HCT116 (cell line): Measurements from ENCODE around the gene GHR. TPM values are rescaled to one million over a fixed set of nuclear protein-coding genes. Genes with fewer than 3 reads are reported as not detected.

Source experiments
- ATAC-seq: fragments of 200-7000 bp; cut with Tn5 transposase; 2 replicates; pipeline ENCODE4 v1.9.1; 2020; ENCODE audit warnings: mild to moderate bottlenecking, moderate library complexity
- BruUV-seq: library from RNA; stranded (reverse); fragments of 400-500 nt; replicated peaks from 2 replicates; lab custom pipeline; 2021; lab: Mats Ljungman, UMichigan
- CTCF ChIA-PET: fragments of 300-600 bp; sonication (Branson Sonifier 250); formaldehyde crosslinking; loops from one replicate; lab custom pipeline; 2021; ENCODE audit warnings: antibody characterized with exemption; lab: Charles Lee
- POLR2A ChIA-PET: fragments of 300-600, 350-600 bp; sonication (Branson Sonifier 250); formaldehyde crosslinking; loops from one replicate; lab custom pipeline; 2021; ENCODE audit warnings: antibody characterized with exemption; lab: Charles Lee
- RAD21 ChIA-PET, 2 experiments: fragments of 300-600 bp; sonication (Branson Sonifier 250); formaldehyde crosslinking; loops; one replicate each; lab custom pipeline; 2023; ENCODE audit warnings: low total read pairs in 2 of 2; ENCODE audit not compliant: uncharacterized antibody in 2 of 2, unreplicated experiment in 2 of 2, low non-redundant PET in 1 of 2; lab: Charles Lee
- DNase-seq: peaks from one replicate; pipeline ENCODE4 v3.0.0-alpha.2; 2010; ENCODE audit warnings: low read depth, low spot score
- H2AFZ ChIP-seq: fragments of 200-600 bp; shearing (Covaris generic), sonication (generic); 2 replicates; pipeline ENCODE4 v1.6.1; 2017; ENCODE audit warnings: low read depth, mixed run types, mixed read lengths, antibody characterized with exemption, low read length; ENCODE audit not compliant: poor library complexity, severe bottlenecking
- H3K27ac ChIP-seq: 2 replicates; pipeline ENCODE4 v1.5.1; 2012; ENCODE audit warnings: low read depth, low read length
- H3K27me3 ChIP-seq: fragments of 200-600 bp; sonication (generic); 2 replicates; pipeline ENCODE4 v1.6.1; 2016; ENCODE audit warnings: mixed run types, low read length, mixed read lengths; ENCODE audit not compliant: insufficient read depth
- H3K36me3 ChIP-seq, 2 experiments: fragments of 200-500 bp in 1 of 2; fragments of 200-600 bp in 1 of 2; sonication (Bioruptor generic) in 1 of 2; sonication (generic) in 1 of 2; 2 replicates each; pipeline versions ENCODE4 v1.5.1 to v1.6.1; 2014 to 2016; ENCODE audit warnings: low read length in 2 of 2, inconsistent platforms in 1 of 2, mixed read lengths in 1 of 2, mixed run types in 1 of 2; ENCODE audit not compliant: insufficient read depth in 2 of 2, control insufficient read depth in 1 of 2
- H3K4me1 ChIP-seq, 2 experiments: fragments of 200-600 bp in 1 of 2; sonication (generic) in 1 of 2; 2 replicates each; pipeline versions ENCODE4 v1.5.1 to v1.6.1; 2012 to 2017; ENCODE audit warnings: low read length in 2 of 2, inconsistent platforms in 1 of 2, mild to moderate bottlenecking in 1 of 2, mixed read lengths in 1 of 2, mixed run types in 1 of 2, moderate library complexity in 1 of 2; ENCODE audit not compliant: insufficient read depth in 2 of 2, control insufficient read depth in 1 of 2
- H3K4me2 ChIP-seq: fragments of 200-600 bp; sonication (generic); 2 replicates; pipeline ENCODE4 v1.6.1; 2017; ENCODE audit warnings: mixed run types, low read length, mixed read lengths
- H3K4me3 ChIP-seq, 2 experiments: fragments of 200-600 bp in 1 of 2; sonication (generic) in 1 of 2; replicated peaks in 1 of 2; 2 replicates each; pipeline ENCODE4 v1.5.1; 2011 to 2016; ENCODE audit warnings: low read length in 2 of 2, control low read depth in 1 of 2, low read depth in 1 of 2, mild to moderate bottlenecking in 1 of 2, mixed read lengths in 1 of 2, mixed run types in 1 of 2
- H3K79me2 ChIP-seq: fragments of 200-600 bp; sonication (generic); 2 replicates; pipeline ENCODE4 v1.6.1; 2017; ENCODE audit warnings: mild to moderate bottlenecking, mixed run types, low read length, moderate library complexity, mixed read lengths; ENCODE audit not compliant: insufficient read depth
- H3K9ac ChIP-seq: fragments of 200-600 bp; sonication (generic); 2 replicates; pipeline ENCODE4 v1.6.1; 2016; ENCODE audit warnings: low read length, mixed read lengths
- H3K9me2 ChIP-seq: fragments of 200-600 bp; sonication (generic), shearing (Covaris generic); 2 replicates; pipeline ENCODE4 v1.6.1; 2017; ENCODE audit warnings: mixed run types, mild to moderate bottlenecking, moderate library complexity; ENCODE audit not compliant: insufficient read depth
- H3K9me3 ChIP-seq, 2 experiments: fragments of 200-500 bp in 1 of 2; fragments of 200-600 bp in 1 of 2; sonication (Bioruptor generic) in 1 of 2; sonication (generic) in 1 of 2; 2 replicates each; pipeline ENCODE4 v1.6.1; 2014 to 2017; ENCODE audit warnings: low read length in 2 of 2, mixed read lengths in 2 of 2, inconsistent platforms in 1 of 2, low read depth in 1 of 2, mild to moderate bottlenecking in 1 of 2, mixed run types in 1 of 2, moderate library complexity in 1 of 2; ENCODE audit not compliant: control insufficient read depth in 1 of 2, insufficient read depth in 1 of 2
- H4K20me1 ChIP-seq: fragments of 200-600 bp; sonication (generic), shearing (Covaris generic); 2 replicates; pipeline ENCODE4 v1.6.1; 2017; ENCODE audit warnings: mixed run types, mild to moderate bottlenecking, moderate library complexity; ENCODE audit not compliant: insufficient read depth
- ATF3 ChIP-seq: IDR thresholded peaks from 2 replicates; pipeline ENCODE4 v1.6.1; 2012
- CEBPB ChIP-seq: IDR thresholded peaks from 2 replicates; pipeline ENCODE4 v1.6.1; 2012; ENCODE audit warnings: low read depth
- EGR1 ChIP-seq: IDR thresholded peaks from 2 replicates; pipeline ENCODE4 v1.6.1; 2012; ENCODE audit warnings: low read depth
- ELF1 ChIP-seq: IDR thresholded peaks from 2 replicates; pipeline ENCODE4 v1.6.1; 2012; ENCODE audit warnings: low read depth, borderline replicate concordance
- EZH2 ChIP-seq: fragments of 200-600 bp; sonication (generic); IDR thresholded peaks from 2 replicates; pipeline ENCODE4 v1.6.1; 2017; ENCODE audit warnings: antibody characterized with exemption, mixed run types
- EZH2phosphoT487 ChIP-seq: fragments of 200-600 bp; IDR thresholded peaks from 2 replicates; pipeline ENCODE4 v1.6.1; 2018; ENCODE audit warnings: antibody characterized with exemption, borderline replicate concordance
- FOSL1 ChIP-seq: IDR thresholded peaks from 2 replicates; pipeline ENCODE4 v1.6.1; 2012; ENCODE audit warnings: low read depth
- JUND ChIP-seq: IDR thresholded peaks from 2 replicates; pipeline ENCODE4 v1.6.1; 2012
- POLR2A ChIP-seq: IDR thresholded peaks from 2 replicates; pipeline ENCODE4 v1.7.0; 2011; ENCODE audit warnings: borderline replicate concordance; ENCODE audit not compliant: insufficient read depth, insufficient read length; ENCODE audit errors: extremely low read depth
- POLR2AphosphoS5 ChIP-seq: IDR thresholded peaks from 2 replicates; pipeline ENCODE4 v1.6.1; 2011; ENCODE audit warnings: mild to moderate bottlenecking, low read depth, low read length, moderate library complexity
- RAD21 ChIP-seq: IDR thresholded peaks from 2 replicates; pipeline ENCODE4 v1.6.1; 2012; ENCODE audit warnings: low read depth, mild to moderate bottlenecking
- SIN3A ChIP-seq: IDR thresholded peaks from 2 replicates; pipeline ENCODE4 v1.6.1; 2012; ENCODE audit warnings: low read depth
- SP1 ChIP-seq: IDR thresholded peaks from 2 replicates; pipeline ENCODE4 v1.6.1; 2012; ENCODE audit warnings: low read depth
- SRF ChIP-seq: IDR thresholded peaks from 2 replicates; pipeline ENCODE4 v1.6.1; 2012; ENCODE audit warnings: low read depth
- TCF7L2 ChIP-seq: IDR thresholded peaks from 2 replicates; pipeline ENCODE4 v1.7.0; 2011; ENCODE audit warnings: borderline replicate concordance, inconsistent platforms; ENCODE audit not compliant: insufficient read depth, insufficient read length; ENCODE audit errors: extremely low read depth
- ZBTB33 ChIP-seq: IDR thresholded peaks from 2 replicates; pipeline ENCODE4 v1.6.1; 2011; ENCODE audit warnings: mild to moderate bottlenecking, low read length, moderate library complexity; ENCODE audit not compliant: insufficient replicate concordance; ENCODE audit errors: extremely low read depth
- ZNF274 ChIP-seq: fragments of 200-500 bp; sonication (Bioruptor generic); IDR thresholded peaks from 2 replicates; pipeline ENCODE4 v1.6.1; 2014; ENCODE audit warnings: mild to moderate bottlenecking, low read depth, low read length, inconsistent platforms
- intact Hi-C: fragments of 100-400 bp; cut with micrococcal nuclease; formaldehyde crosslinking; loops from 2 replicates; pipeline ENCODE4 v1.10.0; 2022
- total RNA-seq: library from RNA; stranded (reverse); gene quantifications from one replicate; pipeline ENCODE4 v1.2.1, GENCODE V29; 2021; ENCODE audit not compliant: unreplicated experiment

The GHR gene
- total RNA-seq, 1 experiment from 2014 or later: not detected

- Histone ChIP-seq H4K20me1 (no peaks in the 10 kb centered on the region), H3K79me2 (no peaks in the 10 kb centered on the region), H3K4me3 (no peak overlapping the region), H3K27me3 (peaks cover 8% of the 10 kb centered on the region; the same call in 1 of the 2 replicates), H3K9ac (no peak overlapping the region), H2AFZ (no peak overlapping the region), H3K4me1 (no peaks in the 10 kb centered on the region), H3K9me2 (no peaks in the 10 kb centered on the region), H3K4me2 (no peak overlapping the region), H3K36me3 (no peaks in the 10 kb centered on the region), H3K27ac (no peak overlapping the region), H3K9me3 (no peaks in the 10 kb centered on the region)
- DNase-seq (no peak), ATAC-seq (no peak)
- intact Hi-C loops: no loop called here
- RAD21 ChIA-PET: no interaction called here
- no TSS peak for BruUV-seq
- no peak for TF ChIP-seq CEBPB
- TF ChIP-seq ZBTB33: no peak
- TF ChIP-seq POLR2A: no peak
- no peak for TF ChIP-seq EGR1
- POLR2A ChIA-PET: no interaction called here
- CTCF ChIA-PET: interaction anchor here (1.3 kb wide), 1 partner anchor 10 kb away, joined by 5 read pairs; no protein-coding TSS in a partner anchor
Observed at GRCh38 chr5:42593591-42593990, 170.4 kb downstream of the GHR start.

- no peaks in the 10 kb centered on the region for H3K79me2 ChIP-seq
- H2AFZ ChIP-seq: no peak overlapping the region
- H3K4me2 ChIP-seq: no peak overlapping the region
- no peaks in the 10 kb centered on the region for H4K20me1 ChIP-seq
- ATAC-seq (no peak), DNase-seq (no peak)
- TF ChIP-seq POLR2A: no peak
- no peak for TF ChIP-seq RAD21
- TF ChIP-seq TCF7L2: no peak
- TF ChIP-seq ZNF274: no peak
- no peak for TF ChIP-seq EZH2phosphoT487
- no peak for TF ChIP-seq ATF3
- no peak for TF ChIP-seq EZH2
- TF ChIP-seq EGR1: no peak
- TF ChIP-seq ELF1: no peak
- no peak for TF ChIP-seq POLR2AphosphoS5
- TF ChIP-seq SRF: no peak
- no peak for TF ChIP-seq JUND
- TF ChIP-seq SP1: no peak
- no peak for TF ChIP-seq FOSL1
- TF ChIP-seq SIN3A: no peak
- H3K27ac ChIP-seq: no peak overlapping the region
- H3K4me3 ChIP-seq: no peak overlapping the region
- no peaks in the 10 kb centered on the region for H3K4me1 ChIP-seq
- ChIA-PET POLR2A (no interaction called here), RAD21 (no interaction called here), CTCF (no interaction called here)
- no peaks in the 10 kb centered on the region for H3K9me3 ChIP-seq
- BruUV-seq: no TSS peak
- no peak overlapping the region for H3K9ac ChIP-seq
- peaks cover 8% of the 10 kb centered on the region; the same call in 1 of the 2 replicates for H3K27me3 ChIP-seq
- no peaks in the 10 kb centered on the region for H3K36me3 ChIP-seq
- intact Hi-C loops: no loop called here
- no peaks in the 10 kb centered on the region for H3K9me2 ChIP-seq
Observed at GRCh38 chr5:42595597-42595996, 172.4 kb downstream of the GHR start.
